H1 (cell line): Measurements from ENCODE around the gene GPR63. TPM values are rescaled to one million over a fixed set of nuclear protein-coding genes. Genes with fewer than 3 reads are reported as not detected.

Experiments
- CTCF ChIA-PET: fragments of 300-600 bp; sonication (Branson Sonifier 250); formaldehyde crosslinking; loops from one replicate; lab custom pipeline; 2021; ENCODE audit not compliant: partially characterized antibody; lab: Charles Lee
- POLR2A ChIA-PET: fragments of 300-600 bp; sonication (Branson Sonifier 250); formaldehyde crosslinking; loops from one replicate; lab custom pipeline; 2021; ENCODE audit warnings: inconsistent platforms; ENCODE audit not compliant: partially characterized antibody; lab: Charles Lee
- DNase-seq, 2 experiments: peaks; one replicate each; pipeline versions ENCODE4 v3.0.0 to v3.0.0-alpha.2; 2010 to 2022; ENCODE audit warnings: low spot score in 2 of 2, low read depth in 1 of 2, mixed read lengths in 1 of 2
- FAIRE-seq: peaks from 2 replicates; lab custom pipeline; 2011; peaks lifted over from hg19 to GRCh38; lab: Jason Lieb, UNC
- H2AFZ ChIP-seq: 2 replicates; pipeline ENCODE4 v1.8.1; 2012; ENCODE audit warnings: low read length, inconsistent platforms
- H2AK5ac ChIP-seq: 2 replicates; pipeline ENCODE4 v1.6.1; 2013; ENCODE audit warnings: low read depth, low read length
- H2BK120ac ChIP-seq: replicated peaks from 2 replicates; pipeline ENCODE3; 2013; ENCODE audit warnings: low read depth, low read length, inconsistent platforms
- H2BK12ac ChIP-seq: 2 replicates; pipeline ENCODE4 v1.6.1; 2013; ENCODE audit warnings: low read depth, low read length
- H2BK15ac ChIP-seq: 2 replicates; pipeline ENCODE4 v1.6.1; 2013; ENCODE audit warnings: low read length
- H2BK20ac ChIP-seq: 2 replicates; pipeline ENCODE4 v1.6.1; 2013; ENCODE audit warnings: low read length
- H2BK5ac ChIP-seq: 2 replicates; pipeline ENCODE4 v1.6.1; 2013; ENCODE audit warnings: low read depth, low read length
- H3K14ac ChIP-seq: 2 replicates; pipeline ENCODE4 v1.6.1; 2013; ENCODE audit warnings: inconsistent platforms; ENCODE audit not compliant: insufficient read length
- H3K18ac ChIP-seq: 2 replicates; pipeline ENCODE4 v1.6.1; 2013; ENCODE audit warnings: low read length; ENCODE audit errors: extremely low read depth
- H3K23ac ChIP-seq: 2 replicates; pipeline ENCODE4 v1.6.1; 2013; ENCODE audit warnings: inconsistent platforms; ENCODE audit not compliant: insufficient read length
- H3K23me2 ChIP-seq: 2 replicates; pipeline ENCODE4 v1.6.1; 2013; ENCODE audit warnings: low read depth, low read length
- H3K27ac ChIP-seq: 2 replicates; pipeline ENCODE4 v1.6.1; 2011; ENCODE audit warnings: low read depth, low read length, inconsistent platforms
- H3K27me3 ChIP-seq, 4 experiments: replicated peaks in 1 of 4; 1 replicate in 1 of 4; 2 replicates in 3 of 4; pipeline versions ENCODE4 v1.6.1 to v1.8.1; 2011 to 2013; ENCODE audit warnings: low read length in 3 of 4, mild to moderate bottlenecking in 3 of 4, inconsistent platforms in 2 of 4, mixed read lengths in 2 of 4, moderate library complexity in 1 of 4; ENCODE audit not compliant: control insufficient read depth in 3 of 4, insufficient read depth in 3 of 4; ENCODE audit errors: extremely low read depth in 1 of 4
- H3K36me3 ChIP-seq, 4 experiments: 2 replicates each; pipeline versions ENCODE4 v1.6.1 to v1.8.1; 2011 to 2013; ENCODE audit warnings: mild to moderate bottlenecking in 4 of 4, low read length in 3 of 4, moderate library complexity in 2 of 4, control low read depth in 1 of 4, inconsistent platforms in 1 of 4; ENCODE audit not compliant: insufficient read depth in 4 of 4, control insufficient read depth in 2 of 4
- H3K4ac ChIP-seq: replicated peaks from 2 replicates; pipeline ENCODE3; 2013; ENCODE audit warnings: low read length, low read depth, mixed read lengths, inconsistent platforms; ENCODE audit not compliant: insufficient read length
- H3K4me1 ChIP-seq, 4 experiments: replicated peaks in 1 of 4; 1 replicate in 1 of 4; 2 replicates in 3 of 4; pipeline versions ENCODE4 v1.6.1 to v1.8.1; 2011 to 2013; ENCODE audit warnings: low read length in 3 of 4, inconsistent platforms in 2 of 4, mixed read lengths in 1 of 4; ENCODE audit not compliant: insufficient read depth in 4 of 4, control insufficient read depth in 3 of 4
- H3K4me2 ChIP-seq, 2 experiments: 2 replicates each; pipeline versions ENCODE4 v1.6.1 to v1.8.1; 2011 to 2013; ENCODE audit warnings: low read depth in 2 of 2, low read length in 2 of 2, control low read depth in 1 of 2, inconsistent platforms in 1 of 2, mild to moderate bottlenecking in 1 of 2; ENCODE audit not compliant: insufficient read depth in 1 of 2
- H3K4me3 ChIP-seq, 4 experiments: fragments of 200-600, 300-600 bp in 1 of 4; sonication (generic), shearing (Covaris generic), sonication (Bioruptor Twin) in 1 of 4; 2 replicates each; pipeline versions ENCODE4 v1.5.1 to v1.8.1; 2011 to 2016; ENCODE audit warnings: low read length in 4 of 4, low read depth in 3 of 4, control low read depth in 2 of 4, inconsistent platforms in 2 of 4, mild to moderate bottlenecking in 2 of 4, mixed read lengths in 1 of 4, moderate library complexity in 1 of 4; ENCODE audit not compliant: insufficient read depth in 2 of 4; ENCODE audit errors: extremely low read depth in 1 of 4
- H3K56ac ChIP-seq: replicated peaks from 2 replicates; pipeline ENCODE3; 2013; ENCODE audit warnings: low read depth, mild to moderate bottlenecking, mixed read lengths, low read length, inconsistent platforms; ENCODE audit not compliant: insufficient read length
- H3K79me1 ChIP-seq: 2 replicates; pipeline ENCODE4 v1.6.1; 2013; ENCODE audit warnings: low read depth, low read length, control low read depth
- H3K79me2 ChIP-seq, 2 experiments: 2 replicates each; pipeline versions ENCODE4 v1.6.1 to v1.8.1; 2012 to 2013; ENCODE audit warnings: low read length in 2 of 2, mild to moderate bottlenecking in 2 of 2, inconsistent platforms in 1 of 2; ENCODE audit not compliant: insufficient read depth in 2 of 2, control insufficient read depth in 1 of 2
- H3K9ac ChIP-seq, 4 experiments: replicated peaks in 1 of 4; 1 replicate in 1 of 4; 2 replicates in 3 of 4; pipeline versions ENCODE4 v1.6.1 to v1.8.1; 2011 to 2013; ENCODE audit warnings: low read depth in 3 of 4, low read length in 3 of 4, control low read depth in 2 of 4, mild to moderate bottlenecking in 2 of 4, moderate library complexity in 2 of 4, inconsistent platforms in 1 of 4; ENCODE audit errors: extremely low read depth in 1 of 4
- H3K9me3 ChIP-seq, 2 experiments: 2 replicates each; pipeline versions ENCODE4 v1.6.1 to v1.8.1; 2012 to 2013; ENCODE audit warnings: mild to moderate bottlenecking in 2 of 2, moderate library complexity in 2 of 2, control low read depth in 1 of 2, inconsistent platforms in 1 of 2, low read depth in 1 of 2, low read length in 1 of 2, mixed read lengths in 1 of 2; ENCODE audit not compliant: insufficient read depth in 2 of 2
- H4K20me1 ChIP-seq, 2 experiments: replicated peaks in 1 of 2; 2 replicates each; pipeline versions ENCODE3 to v1.8.1; 2011 to 2013; ENCODE audit warnings: inconsistent platforms in 2 of 2, low read length in 2 of 2, mild to moderate bottlenecking in 1 of 2; ENCODE audit not compliant: insufficient read depth in 2 of 2, control insufficient read depth in 1 of 2
- H4K5ac ChIP-seq: 2 replicates; pipeline ENCODE4 v1.6.1; 2013; ENCODE audit warnings: low read length, low read depth, mixed read lengths, inconsistent platforms; ENCODE audit not compliant: insufficient read length
- H4K8ac ChIP-seq: 2 replicates; pipeline ENCODE4 v1.8.0; 2013; ENCODE audit warnings: mild to moderate bottlenecking, moderate library complexity, low read length, inconsistent platforms; ENCODE audit not compliant: insufficient read depth; ENCODE audit errors: extremely low read depth
- H4K91ac ChIP-seq: replicated peaks from 2 replicates; pipeline ENCODE3; 2013; ENCODE audit warnings: low read length, mixed read lengths, inconsistent platforms; ENCODE audit not compliant: insufficient read length
- CBX8 ChIP-seq: fragments of 300-800, 300-1000 bp; sonication (generic); IDR thresholded peaks from 2 replicates; pipeline ENCODE4 v1.7.1; 2016; ENCODE audit warnings: low read depth, low read length, borderline replicate concordance
- CTCF ChIP-seq, 3 experiments: IDR thresholded peaks; 1 replicate in 2 of 3; 2 replicates in 1 of 3; pipeline versions ENCODE4 v1.5.1 to v1.6.1; 2011; ENCODE audit warnings: low read length in 3 of 3, mild to moderate bottlenecking in 3 of 3, inconsistent platforms in 2 of 3, low read depth in 1 of 3, moderate library complexity in 1 of 3; ENCODE audit not compliant: insufficient read depth in 1 of 3; ENCODE audit errors: control extremely low read depth in 1 of 3
- EGR1 ChIP-seq: IDR thresholded peaks from 2 replicates; pipeline ENCODE4 v1.6.1; 2011; ENCODE audit warnings: low read depth, low read length, borderline replicate concordance
- FOSL1 ChIP-seq: IDR thresholded peaks from 2 replicates; pipeline ENCODE4 v1.6.1; 2011; ENCODE audit warnings: mild to moderate bottlenecking, low read depth, low read length, moderate library complexity; ENCODE audit not compliant: insufficient read depth
- KDM5A ChIP-seq: fragments of 200-600 bp; IDR thresholded peaks from 2 replicates; pipeline ENCODE4 v1.7.1; 2012; ENCODE audit warnings: mild to moderate bottlenecking, low read length, inconsistent platforms, mixed read lengths
- MAX ChIP-seq: IDR thresholded peaks from 2 replicates; pipeline ENCODE4 v1.6.1; 2012; ENCODE audit warnings: inconsistent platforms
- POLR2AphosphoS5 ChIP-seq: IDR thresholded peaks from 2 replicates; pipeline ENCODE4 v1.6.1; 2011; ENCODE audit warnings: low read depth, low read length
- RAD21 ChIP-seq, 2 experiments: IDR thresholded peaks in 1 of 2; conservative IDR thresholded peaks in 1 of 2; 2 replicates each; pipeline ENCODE4 v1.6.1; 2011; ENCODE audit warnings: low read depth in 2 of 2, low read length in 2 of 2, improper control_type of control experiment in 1 of 2, inconsistent platforms in 1 of 2, mild to moderate bottlenecking in 1 of 2, moderate library complexity in 1 of 2
- RXRA ChIP-seq: IDR thresholded peaks from 2 replicates; pipeline ENCODE4 v1.6.1; 2011; ENCODE audit warnings: low read depth, mild to moderate bottlenecking, low read length, moderate library complexity; ENCODE audit not compliant: insufficient read depth
- SRF ChIP-seq: IDR thresholded peaks from 2 replicates; pipeline ENCODE4 v1.6.1; 2011; ENCODE audit warnings: mild to moderate bottlenecking, low read depth, low read length, moderate library complexity
- SUZ12 ChIP-seq: fragments of 200-600 bp; sonication (generic); IDR thresholded peaks from 2 replicates; pipeline ENCODE4 v1.6.1; 2012; ENCODE audit warnings: mild to moderate bottlenecking, inconsistent platforms, low read length, moderate library complexity, mixed read lengths
- TBP ChIP-seq: IDR thresholded peaks from 2 replicates; pipeline ENCODE4 v1.6.1; 2011; ENCODE audit warnings: low read depth, low read length, improper control_type of control experiment
- WGBS, 2 experiments: shearing (Covaris generic) in 1 of 2; methylation state at CpG; one replicate each; pipeline versions ENCODE4 v1.1.6 to v1.1.7; 2013 to 2015; ENCODE audit warnings: low lambda C conversion rate in 2 of 2, mixed read lengths in 2 of 2, inconsistent platforms in 1 of 2, low coverage in 1 of 2, missing lambda C conversion rate in 1 of 2; ENCODE audit not compliant: insufficient replicate concordance in 2 of 2, insufficient coverage in 1 of 2, insufficient read length in 1 of 2; ENCODE audit errors: extremely low coverage in 1 of 2, missing lambda C conversion rate in 1 of 2; 5-methylcytosine and 5-hydroxymethylcytosine counted together
- polyA plus RNA-seq, 7 experiments: library from polyadenylated mRNA; depleted of rRNA in 3 of 7; stranded (reverse) in 5 of 7; unstranded in 2 of 7; fragments of >200 nt in 5 of 7; fragments of 200-250 nt in 2 of 7; gene quantifications; 1 replicate in 5 of 7; 2 replicates in 1 of 7; 4 replicates in 1 of 7; pipeline versions ENCODE4 v1.2.1 to v1.2.3, GENCODE V29; 2011 to 2013; ENCODE audit warnings: missing spikeins in 2 of 7, mixed read lengths in 2 of 7
- total RNA-seq: library from RNA; stranded (reverse); fragmentation: NEBNext Ultra II Directional; extraction: Animal tissue kit (Norgen Biotek cat#: 25700); gene quantifications from 2 replicates; pipeline ENCODE4 v1.2.1, GENCODE V29; 2021

GPR63 gene
- total and polyA plus RNA-seq, 2 of the 8 experiments (the other 6 are each of a cell fraction or from before 2014, with no cell fraction given): 6.1 to 11.6 TPM

- H3K27ac ChIP-seq: no peak overlapping the region
- H4K91ac ChIP-seq: no peak overlapping the region
- H3K56ac ChIP-seq: no peak overlapping the region
- H4K5ac ChIP-seq: no peak overlapping the region
- H3K23me2 ChIP-seq: no peaks in the 10 kb centered on the region
- no peaks in the 10 kb centered on the region for H3K36me3 ChIP-seq
- H4K20me1 ChIP-seq: no peaks in the 10 kb centered on the region
- no peak overlapping the region for H2BK12ac ChIP-seq
- no peak overlapping the region for H3K18ac ChIP-seq
- H2AFZ ChIP-seq: no peak overlapping the region
- H3K79me2 ChIP-seq: no peaks in the 10 kb centered on the region
- ChIA-PET CTCF (interaction anchor here (1.4 kb wide), 1 partner anchor 13 kb away, joined by 4 read pairs; no protein-coding TSS in a partner anchor), POLR2A (no interaction called here)
- H2BK20ac ChIP-seq: no peak overlapping the region
- H3K23ac ChIP-seq: no peak overlapping the region
- H2BK5ac ChIP-seq: no peak overlapping the region
- no peaks in the 10 kb centered on the region for H3K27me3 ChIP-seq
- no peak for DNase-seq
- no peaks in the 10 kb centered on the region for H3K79me1 ChIP-seq
- H3K4ac ChIP-seq: no peak overlapping the region
- no peak overlapping the region for H2AK5ac ChIP-seq
- H2BK120ac ChIP-seq: no peak overlapping the region
- H3K9ac ChIP-seq: no peak overlapping the region
- no peak overlapping the region for H3K4me3 ChIP-seq
- H2BK15ac ChIP-seq: no peak overlapping the region
- no peak overlapping the region for H3K14ac ChIP-seq
- H3K9me3 ChIP-seq: no peaks in the 10 kb centered on the region
- no peak for FAIRE-seq
- peaks cover 0 to 4% (median 0%) of the 10 kb centered on the region in 4 experiments; a peak in 1 of 7 replicates for H3K4me1 ChIP-seq
- no peak overlapping the region for H3K4me2 ChIP-seq
- WGBS, 2 experiments: 91% methylated on average over 2 of the region's 2 CpGs; no CpG with 5 or more reads in 1 of the 2 experiments
- H4K8ac ChIP-seq: no peak overlapping the region
- no peak for TF ChIP-seq RXRA
- no peak for TF ChIP-seq SRF
- no peak for TF ChIP-seq MAX
- no peak for TF ChIP-seq SUZ12
- no peak for TF ChIP-seq EGR1
- no peak for TF ChIP-seq TBP
- no peak for TF ChIP-seq FOSL1
- no peak for TF ChIP-seq POLR2AphosphoS5
- no peak for TF ChIP-seq CBX8
- no peak for TF ChIP-seq RAD21 (IDR thresholded peaks at IDR 0.05 in 1 of 2, conservative IDR thresholded peaks at IDR 0.05 in 1 of 2; ENCODE audit: low read depth in 2 of 2, low read length in 2 of 2)
- no peak for TF ChIP-seq KDM5A
- TF ChIP-seq CTCF (IDR thresholded peaks at IDR 0.05; ENCODE audit: control extremely low read depth in 1 of 3, insufficient read depth in 1 of 3, low read depth in 1 of 3, low read length in 3 of 3): no peak
These were observed 54.0 kb downstream of the GPR63 start for GRCh38 chr6:96783307-96783706.
